GM18526 (cell line): ENCODE results near the gene TLE7.

Experiments used
- POLR2A ChIP-seq: IDR thresholded peaks from 3 replicates; pipeline ENCODE4 v1.6.1; 2011; ENCODE audit not compliant: insufficient read length; ENCODE audit errors: extremely low read depth

Gene TLE7

GRCh38 chr16:71428385-71428784, 13.5 kb downstream of the TLE7 start:
- no peak for TF ChIP-seq POLR2A

- no peak for TF ChIP-seq POLR2A
These were observed 14.8 kb downstream of the TLE7 start for GRCh38 chr16:71426880-71427615.

DNA sequence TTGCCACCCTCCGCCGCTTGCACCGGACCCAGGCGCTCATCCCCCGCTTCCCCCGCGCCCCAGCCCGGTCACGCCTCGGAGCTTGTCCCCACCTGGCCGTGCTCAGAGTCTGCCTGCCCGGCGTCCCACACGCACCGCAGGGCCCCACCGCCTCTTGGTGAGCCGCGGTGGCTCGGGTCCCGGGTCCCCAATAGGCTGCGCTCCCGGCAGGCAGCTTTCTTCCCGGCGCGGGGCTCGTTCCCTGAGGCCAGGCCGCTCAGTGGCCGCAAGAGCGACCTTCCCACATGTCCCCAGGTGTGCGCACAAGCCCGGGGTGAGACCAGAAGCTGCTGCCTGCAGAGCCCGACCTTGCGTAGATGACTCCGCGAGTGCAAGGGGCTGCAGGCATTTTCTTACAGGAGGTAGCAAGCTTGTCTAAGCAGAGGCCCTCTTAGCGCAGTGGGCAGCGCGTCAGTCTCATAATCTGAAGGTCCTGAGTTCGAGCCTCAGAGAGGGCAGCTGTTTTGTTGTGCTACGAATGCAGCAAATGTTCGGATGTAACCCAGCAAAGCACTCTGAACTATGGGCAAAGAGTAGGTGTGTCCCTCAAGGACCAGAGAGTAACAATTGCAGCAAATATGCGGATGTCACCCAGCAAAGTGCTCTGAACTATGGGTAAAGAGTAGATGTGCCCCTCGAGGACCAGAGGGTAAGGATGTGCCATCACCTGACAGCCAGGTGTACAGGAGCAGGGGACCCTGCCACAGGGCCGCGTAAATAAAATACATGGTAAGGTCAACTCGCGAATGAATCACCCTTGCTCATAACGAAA, 15.6 kb downstream of the TLE7 start:
- no peak for TF ChIP-seq POLR2A

DNA sequence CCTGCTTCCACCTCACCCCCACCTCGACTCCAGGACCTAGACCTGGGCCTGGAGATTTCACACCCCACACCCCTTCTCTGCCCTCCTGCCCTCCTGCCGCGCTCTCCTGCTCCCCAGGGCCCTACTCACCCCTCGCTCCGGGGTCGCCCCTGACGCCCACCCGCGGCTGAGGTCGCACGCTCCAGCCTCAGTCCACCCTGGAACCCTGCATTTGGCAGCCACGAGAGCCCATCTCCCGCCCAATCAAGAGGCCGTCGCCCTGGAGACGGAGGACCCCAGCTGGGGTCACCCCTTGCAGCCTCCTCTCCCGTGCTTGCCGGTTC, 16.1 kb downstream of the TLE7 start:
- TF ChIP-seq POLR2A = no peak

DNA sequence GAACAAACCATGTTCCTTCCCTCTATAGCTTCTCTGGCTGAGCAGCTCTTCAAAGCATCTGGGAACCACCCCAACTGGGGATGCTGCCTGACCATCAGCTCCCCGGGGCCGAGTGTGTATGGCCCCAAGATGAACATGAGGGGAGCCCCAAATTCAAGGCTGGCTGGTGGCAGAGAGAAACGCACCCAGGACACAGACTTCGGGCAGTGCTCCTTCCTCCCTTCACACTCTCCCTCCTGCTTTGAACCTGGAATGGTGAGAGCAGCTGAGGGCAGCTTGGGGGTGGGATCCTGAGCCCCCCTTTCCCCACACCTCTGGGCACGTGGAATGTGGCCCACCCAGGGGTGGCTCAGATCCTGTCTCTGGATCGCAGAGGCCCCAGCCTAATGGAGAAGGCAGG, 17.2 kb downstream of the TLE7 start:
- TF ChIP-seq POLR2A = no peak

DNA sequence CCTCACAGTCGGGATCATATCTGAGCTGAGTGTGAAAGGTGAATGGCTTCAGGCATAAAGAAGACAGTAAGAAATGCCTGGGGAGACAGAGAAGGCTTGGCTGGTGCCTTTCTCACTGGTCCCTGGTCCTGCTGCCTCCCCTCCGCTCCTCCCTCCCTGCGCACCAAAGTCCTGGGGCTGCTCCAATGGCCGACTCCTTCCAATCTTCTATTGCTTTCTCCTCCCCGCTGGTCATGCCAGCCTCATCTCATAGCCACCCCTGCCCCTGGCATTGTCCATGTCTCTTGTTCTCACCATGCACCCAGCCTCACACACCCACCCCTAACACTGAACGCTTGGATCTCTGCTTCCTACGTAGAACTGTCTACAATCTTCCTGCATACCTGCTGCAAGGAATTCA, 18.0 kb downstream of the TLE7 start:
- no peak for TF ChIP-seq POLR2A

GRCh38 chr16:71423016-71423415, 18.8 kb downstream of the TLE7 start:
- TF ChIP-seq POLR2A = no peak

GRCh38 chr16:71421911-71422310, 19.9 kb downstream of the TLE7 start:
- TF ChIP-seq POLR2A = no peak

DNA sequence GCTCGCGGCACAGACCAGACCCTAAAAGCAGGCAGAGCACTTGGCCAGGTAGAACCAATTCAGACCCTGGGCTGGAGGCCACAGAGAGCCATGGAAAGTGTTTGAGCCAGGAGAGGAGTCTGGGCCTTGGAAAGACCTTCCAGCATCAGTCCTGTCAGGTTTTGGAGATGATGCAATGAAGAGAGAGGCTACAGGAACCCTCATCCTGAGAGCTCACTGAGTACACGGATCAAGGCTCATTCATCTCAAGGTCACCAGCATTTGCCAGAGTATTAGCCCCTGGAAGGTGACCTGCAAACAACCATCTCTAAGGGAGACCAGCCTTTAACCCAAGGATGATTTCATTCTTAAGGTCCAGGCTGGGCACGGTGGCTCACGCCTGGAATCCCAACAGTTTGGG, 27.8 kb downstream of the TLE7 start:
- TF ChIP-seq POLR2A = no peak

GRCh38 chr16:71413341-71413740, 28.5 kb downstream of the TLE7 start:
- TF ChIP-seq POLR2A = no peak

- no peak for TF ChIP-seq POLR2A
These were observed 29.3 kb downstream of the TLE7 start for GRCh38 chr16:71412270-71413160.

GRCh38 chr16:71410146-71410545, 31.7 kb downstream of the TLE7 start:
- TF ChIP-seq POLR2A = no peak

- TF ChIP-seq POLR2A = no peak
These were observed 32.7 kb downstream of the TLE7 start for GRCh38 chr16:71409011-71409775.

GRCh38 chr16:71408536-71408935, 33.3 kb downstream of the TLE7 start:
- TF ChIP-seq POLR2A = no peak

DNA sequence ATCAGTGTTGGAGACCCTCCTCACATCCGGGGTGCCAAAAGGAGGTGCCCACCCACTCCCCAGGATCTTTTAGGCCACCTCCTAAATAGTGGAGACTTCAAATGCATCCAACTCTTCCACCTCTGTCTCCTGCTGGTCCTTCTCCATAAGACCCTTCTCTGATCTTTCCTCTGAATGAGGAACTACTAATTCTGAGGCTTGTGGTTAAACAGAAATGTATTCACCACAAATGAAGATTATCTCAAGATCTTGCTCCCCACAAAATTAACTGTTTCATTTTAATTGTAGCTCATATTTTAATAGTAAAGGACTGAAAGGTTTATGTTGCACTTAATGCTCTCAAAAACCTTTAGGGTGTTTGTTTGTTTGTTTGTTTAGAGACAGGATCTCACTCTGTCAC, 34.1 kb downstream of the TLE7 start:
- no peak for TF ChIP-seq POLR2A

DNA sequence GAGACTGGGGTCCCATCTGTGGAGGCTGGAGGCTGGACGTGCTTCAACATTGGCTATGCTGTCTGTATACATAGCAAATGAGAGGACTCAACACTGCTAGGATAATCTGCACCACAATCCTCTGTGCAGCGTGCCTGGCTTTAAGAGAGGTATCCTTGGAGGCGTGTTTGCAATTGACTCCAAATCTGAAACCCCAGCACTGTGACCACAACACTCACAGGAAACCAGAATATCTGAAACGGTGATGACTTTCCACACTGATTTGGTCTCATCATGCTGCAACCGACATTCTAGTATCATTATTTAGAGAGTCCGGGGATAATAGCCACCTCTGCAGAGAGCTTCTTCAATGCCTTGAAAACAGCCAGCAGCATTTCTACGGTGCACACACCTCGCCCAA, 35.1 kb downstream of the TLE7 start:
- no peak for TF ChIP-seq POLR2A

GRCh38 chr16:71406316-71406715, 35.5 kb downstream of the TLE7 start:
- TF ChIP-seq POLR2A = no peak
